SU-DHL-6 (cell line): ENCODE measurements around the gene OR51B6.

ENCODE experiments used
- CTCF ChIP-seq: fragments of 200-600 bp; sonication (generic); IDR thresholded peaks from one replicate; pipeline ENCODE4 v1.5.1; 2017; ENCODE audit warnings: antibody characterized with exemption, mild to moderate bottlenecking, low read length, moderate library complexity; ENCODE audit not compliant: insufficient read depth, poor library complexity, severe bottlenecking
- EZH2phosphoT487 ChIP-seq: fragments of 200-600 bp; sonication (generic), shearing (Covaris generic); conservative IDR thresholded peaks from 2 replicates; pipeline ENCODE4 v1.6.1; 2018; ENCODE audit warnings: mild to moderate bottlenecking, antibody characterized with exemption, low read length, moderate library complexity, mixed read lengths

- TF ChIP-seq CTCF, result no peak
- TF ChIP-seq EZH2phosphoT487, result no peak
Observed at GRCh38 chr11:5317292-5317691, 34.0 kb upstream of the OR51B6 start.
